ENCODE measurements around the gene USH2A.

DNA sequence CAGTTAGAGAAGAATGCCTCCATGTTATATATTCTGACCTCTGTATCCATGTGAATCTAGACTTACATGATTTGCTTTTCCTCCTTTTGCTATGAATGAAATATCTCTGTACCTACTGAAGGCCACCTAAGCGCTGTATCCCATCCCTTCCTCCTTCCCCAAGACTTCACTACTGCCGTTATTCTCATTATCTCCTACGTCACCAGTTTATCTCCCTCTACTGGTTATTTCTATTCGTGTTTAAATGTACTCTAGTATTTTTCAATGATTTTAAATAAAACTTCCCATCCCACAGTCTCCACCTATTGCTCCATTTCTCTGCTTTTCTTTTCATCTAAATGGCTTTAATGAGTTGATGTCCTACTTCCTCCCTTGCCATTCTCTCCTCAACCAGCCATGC, 746.1 kb downstream of the USH2A start:
- TF ChIP-seq HDAC2 (IDR thresholded peaks at IDR 0.05), result no peak
- no peak for TF ChIP-seq MAZ (IDR thresholded peaks at IDR 0.05; ENCODE audit: borderline replicate concordance, low read depth, low read length)
- no peak for TF ChIP-seq RAD21 (conservative IDR thresholded peaks at IDR 0.05 in 1 of 2, IDR thresholded peaks at IDR 0.05 in 1 of 2)
- no peak for TF ChIP-seq MYC (IDR thresholded peaks at IDR 0.05; ENCODE audit: borderline replicate concordance, low read length)
- TF ChIP-seq, protein P1, sequence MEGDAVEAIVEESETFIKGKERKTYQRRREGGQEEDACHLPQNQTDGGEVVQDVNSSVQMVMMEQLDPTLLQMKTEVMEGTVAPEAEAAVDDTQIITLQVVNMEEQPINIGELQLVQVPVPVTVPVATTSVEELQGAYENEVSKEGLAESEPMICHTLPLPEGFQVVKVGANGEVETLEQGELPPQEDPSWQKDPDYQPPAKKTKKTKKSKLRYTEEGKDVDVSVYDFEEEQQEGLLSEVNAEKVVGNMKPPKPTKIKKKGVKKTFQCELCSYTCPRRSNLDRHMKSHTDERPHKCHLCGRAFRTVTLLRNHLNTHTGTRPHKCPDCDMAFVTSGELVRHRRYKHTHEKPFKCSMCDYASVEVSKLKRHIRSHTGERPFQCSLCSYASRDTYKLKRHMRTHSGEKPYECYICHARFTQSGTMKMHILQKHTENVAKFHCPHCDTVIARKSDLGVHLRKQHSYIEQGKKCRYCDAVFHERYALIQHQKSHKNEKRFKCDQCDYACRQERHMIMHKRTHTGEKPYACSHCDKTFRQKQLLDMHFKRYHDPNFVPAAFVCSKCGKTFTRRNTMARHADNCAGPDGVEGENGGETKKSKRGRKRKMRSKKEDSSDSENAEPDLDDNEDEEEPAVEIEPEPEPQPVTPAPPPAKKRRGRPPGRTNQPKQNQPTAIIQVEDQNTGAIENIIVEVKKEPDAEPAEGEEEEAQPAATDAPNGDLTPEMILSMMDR (IDR thresholded peaks at IDR 0.05), result no peak
- no peak for TF ChIP-seq NFE2L2 (conservative IDR thresholded peaks at IDR 0.05; ENCODE audit: low read length)
- no peak for TF ChIP-seq ZSCAN20 (CRISPR knock-in tag; IDR thresholded peaks at IDR 0.05)
